Heart left ventricle (tissue), 16 donors: ENCODE measurements around the gene ABTB2. TPM values are rescaled to one million over a fixed set of nuclear protein-coding genes. Genes with fewer than 3 reads are reported as not detected.
A peak's percentile ranks its signal among the peaks of the same experiment; 100 is the strongest.

Source experiments
- ATAC-seq, 4 donors: fragments of 200-7000 bp; cut with Tn5 transposase; one replicate each; pipeline ENCODE4 v1.9.1; 2020 to 2022; ENCODE audit warnings: moderate library complexity in 4 of 4, mild to moderate bottlenecking in 3 of 4, moderate number of reproducible peaks in 1 of 4
- DNase-seq, 5 donors: peaks; one replicate each; pipeline ENCODE4 v3.0.0-alpha.2; 2020
- H3K27ac ChIP-seq, 12 donors: fragments of 200-600 bp; sonication (generic) in 4 of 12; one replicate each; pipeline versions ENCODE4 v1.5.0 to v1.8.0; 2016 to 2022; ENCODE audit warnings: mild to moderate bottlenecking in 2 of 12
- H3K27me3 ChIP-seq, 9 donors: fragments of 200-600 bp; sonication (generic) in 2 of 9; one replicate each; pipeline versions ENCODE4 v1.5.1 to v1.8.0; 2016 to 2022; ENCODE audit warnings: mild to moderate bottlenecking in 3 of 9
- H3K36me3 ChIP-seq, 9 donors: fragments of 200-600 bp; sonication (generic) in 2 of 9; one replicate each; pipeline versions ENCODE4 v1.5.0 to v1.8.0; 2018 to 2022; ENCODE audit warnings: mild to moderate bottlenecking in 2 of 9
- H3K4me1 ChIP-seq, 12 donors: fragments of 200-600 bp; sonication (generic) in 4 of 12; one replicate each; pipeline versions ENCODE4 v1.5.0 to v1.8.0; 2016 to 2022; ENCODE audit warnings: mild to moderate bottlenecking in 3 of 12
- H3K4me3 ChIP-seq, 12 donors: fragments of 200-600 bp; sonication (generic) in 4 of 12; one replicate each; pipeline versions ENCODE4 v1.5.0 to v1.8.0; 2017 to 2022; ENCODE audit warnings: mild to moderate bottlenecking in 9 of 12, moderate library complexity in 4 of 12
- H3K9me3 ChIP-seq, 12 donors: fragments of 200-600 bp; sonication (generic) in 4 of 12; one replicate each; pipeline versions ENCODE4 v1.5.0 to v1.8.0; 2016 to 2022; ENCODE audit warnings: mild to moderate bottlenecking in 1 of 12
- CTCF ChIP-seq, 12 donors: fragments of 200-600 bp; sonication (generic) in 4 of 12; IDR thresholded peaks; one replicate each; pipeline versions ENCODE4 v1.5.0 to v1.8.0; 2018 to 2022; ENCODE audit warnings: antibody characterized with exemption in 12 of 12, mild to moderate bottlenecking in 5 of 12
- POLR2A ChIP-seq, 2 donors: fragments of 450-650 bp; IDR thresholded peaks; one replicate each; pipeline ENCODE4 v1.6.1; 2017; ENCODE audit warnings: antibody characterized with exemption in 2 of 2, mild to moderate bottlenecking in 2 of 2, moderate library complexity in 2 of 2
- WGBS, 4 donors: extraction: QIAGEN DNeasy Blood & Tissue Kit in 2 of 4; methylation state at CpG; one replicate each; pipeline versions ENCODE4 v1.1.5 to v1.1.7; 2013 to 2018; 5-methylcytosine and 5-hydroxymethylcytosine counted together
- intact Hi-C, 10 donors: fragments of 100-400 bp; cut with DNase I; formaldehyde crosslinking; loops; one replicate each; pipeline versions ENCODE4 v1.11.1 to v1.14.2; 2022
- polyA plus RNA-seq, 2 donors: library from polyadenylated mRNA; stranded (reverse); fragments of 200-250 nt; gene quantifications; one replicate each; pipeline ENCODE4 v1.2.3, GENCODE V29; 2013
- total RNA-seq, 9 donors: library from RNA; depleted of rRNA in 2 of 9; stranded (reverse); fragments of >200 nt in 2 of 9; fragmentation: NEBNext Ultra II Directional in 3 of 9; extraction: Animal tissue kit (Norgen Biotek cat#: 25700) in 3 of 9; gene quantifications; one replicate each; pipeline versions ENCODE4 v1.1.0 to v1.2.4, GENCODE V29; 2016 to 2023
- donor health status: ischemic (EF 13 %, LVEDD 7.1; RV severe dilation, severe dysfunction).
- donor health status: healthy with polysubstance abuse.
- donor health status: DM: no; HTN: yes; CAD: no.
- donor health status: DM: no; HTN: no; CAD: no.
- donor health status: ischemic (EF 25% LVEDD 6.9; RV normal size, moderate dysfunction).
- donor health status: ischemic (EF 25% LVEDD 5.7; RV mildly dilated, moderate dysfunction).
- donor health status: healthy.
- donor health status: DM: yes; HTN: yes; CAD: no.
- donor health status: ischemic (EF 35%, LVEDD 5.7; RV mildly dilated, moderate dysfunction).
- donor health status: nonischemic (EF 11% LVEDD 7.7; RV severe dilation, severe dysfunction).
- donor health status: DM: yes; HTN: yes; CAD: no.
- donor health status: PGD.
- donor health status: ischemic (EF 29% LVEDD 5.4; RV normal size, mild dysfunction).
- donor health status: nonischemic (EF 23%, LVEDD 6.1; RV moderate dilation, normal function).

Gene ABTB2
- total and polyA plus RNA-seq, 11 donors, result 3.3 to 27.1 (median 12.5) TPM

- Histone ChIP-seq H3K9me3 (no peaks in the 10 kb centered on the region), H3K4me3 (no peak overlapping the region), H3K4me1 (peaks cover 0 to 74% (median 32%) of the 10 kb centered on the region in 12 donors), H3K27me3 (no peaks in the 10 kb centered on the region), H3K36me3 (no peaks in the 10 kb centered on the region), H3K27ac (peak overlapping the region in 1 of 12 donors; percentile 0)
- no peak for TF ChIP-seq CTCF (IDR thresholded peaks at IDR 0.05)
- intact Hi-C loops, result loop anchor here in 2 of 10 donors (5.0 kb wide), 2 partner anchors 38 to 42 kb away; partner anchors contain the start of gene ABTB2 (in 2 of the 2)
- no peak for DNase-seq
- WGBS, 4 donors, result 87 to 98% (median 90%) methylated on average over 10 of the region's 10 CpGs
- ATAC-seq, result no peak
Observed at GRCh38 chr11:34314936-34315335, 42.9 kb downstream of the ABTB2 start.

- intact Hi-C loops, result loop anchor here in 2 of 10 donors (5.0 kb wide), 2 partner anchors 37 to 43 kb away; partner anchors contain the start of gene ABTB2 (in 2 of the 2)
- no peaks in the 10 kb centered on the region for H3K9me3 ChIP-seq
- H3K4me1 ChIP-seq, result peaks cover 0 to 79% (median 34%) of the 10 kb centered on the region in 12 donors
- TF ChIP-seq CTCF (IDR thresholded peaks at IDR 0.05) (no peak), POLR2A (IDR thresholded peaks at IDR 0.05) (no peak)
- H3K36me3 ChIP-seq, result no peaks in the 10 kb centered on the region
- WGBS, 4 donors, result 83 to 93% (median 90%) methylated on average over 6 of the region's 6 CpGs
- no peak overlapping the region for H3K27ac ChIP-seq
- no peak overlapping the region for H3K4me3 ChIP-seq
- ATAC-seq (no peak), DNase-seq (no peak)
- H3K27me3 ChIP-seq, result no peaks in the 10 kb centered on the region
Observed at GRCh38 chr11:34314176-34314575, 43.6 kb downstream of the ABTB2 start.

- DNase-seq, result peak in 4 of 5 donors; percentile 30 to 67 (median 54)
Observed at GRCh38 chr11:34313099-34313517, 44.7 kb downstream of the ABTB2 start.

More at GRCh38 chr11:34313099-34313517, 44.7 kb downstream of the ABTB2 start:
- Histone ChIP-seq H3K4me3 (no peak overlapping the region), H3K36me3 (no peaks in the 10 kb centered on the region), H3K27ac (peak overlapping the region in 6 of 12 donors; percentile 2 to 70 (median 32)), H3K9me3 (no peaks in the 10 kb centered on the region), H3K27me3 (no peaks in the 10 kb centered on the region), H3K4me1 (peaks cover 0 to 79% (median 32%) of the 10 kb centered on the region in 12 donors)
- no peak for TF ChIP-seq POLR2A (IDR thresholded peaks at IDR 0.05)
- TF ChIP-seq CTCF (IDR thresholded peaks at IDR 0.05), result no peak
- peak in 3 of 4 donors; percentile 32 to 55 (median 46) for ATAC-seq
- 41 to 49% (median 44%) methylated on average over 4 to 6 of the region's 6 CpGs for WGBS, 4 donors
- intact Hi-C loops, result loop anchor here in 2 of 10 donors (5.0 kb wide), 2 partner anchors 36 to 44 kb away; partner anchors contain the start of gene ABTB2 (in 2 of the 2)
